NCI-H226 (cell line): ENCODE results near the gene CDC14A.

Source experiments
- DNase-seq: peaks from one replicate; pipeline ENCODE4 v3.0.0-alpha.2; 2015

The CDC14A gene

GRCh38 chr1:100499194-100499811 lies 147.0 kb downstream of the CDC14A start:
- no peak for DNase-seq

- DNase-seq, result peak; percentile 70
These were observed 149.9 kb downstream of the CDC14A start for GRCh38 chr1:100502052-100502792.

GRCh38 chr1:100506217-100506616 lies 153.9 kb downstream of the CDC14A start:
- no peak for DNase-seq

- DNase-seq, result no peak
These were observed 158.1 kb downstream of the CDC14A start for GRCh38 chr1:100510451-100510850.

GRCh38 chr1:100511058-100511457 lies 158.8 kb downstream of the CDC14A start:
- no peak for DNase-seq

- DNase-seq, result no peak
These were observed 159.5 kb downstream of the CDC14A start for GRCh38 chr1:100511773-100512172.

GRCh38 chr1:100512803-100513352 lies 160.6 kb downstream of the CDC14A start:
- no peak for DNase-seq

- no peak for DNase-seq
These were observed 164.6 kb downstream of the CDC14A start for GRCh38 chr1:100516857-100517256.

- no peak for DNase-seq
These were observed 165.2 kb downstream of the CDC14A start for GRCh38 chr1:100517515-100517914.

- DNase-seq, result no peak
These were observed 165.7 kb downstream of the CDC14A start for GRCh38 chr1:100518023-100518422.

GRCh38 chr1:100523038-100523652 lies 170.8 kb downstream of the CDC14A start:
- no peak for DNase-seq

GRCh38 chr1:100524355-100524754 lies 172.0 kb downstream of the CDC14A start:
- no peak for DNase-seq

- DNase-seq, result no peak
These were observed 174.6 kb downstream of the CDC14A start for GRCh38 chr1:100526894-100527293.

- DNase-seq, result no peak
These were observed 176.6 kb downstream of the CDC14A start for GRCh38 chr1:100528871-100529270.

- DNase-seq, result no peak
These were observed 177.8 kb downstream of the CDC14A start for GRCh38 chr1:100530141-100530540.

- peak; percentile 74 for DNase-seq
These were observed 178.7 kb downstream of the CDC14A start for GRCh38 chr1:100530880-100531487.

- DNase-seq, result no peak
These were observed 180.3 kb downstream of the CDC14A start for GRCh38 chr1:100532645-100533044.

- DNase-seq, result no peak
These were observed 183.0 kb downstream of the CDC14A start for GRCh38 chr1:100535264-100535663.

GRCh38 chr1:100536031-100536430 lies 183.7 kb downstream of the CDC14A start:
- no peak for DNase-seq

- no peak for DNase-seq
These were observed 186.9 kb downstream of the CDC14A start for GRCh38 chr1:100538913-100539835.

GRCh38 chr1:100539836-100540536 lies 187.7 kb downstream of the CDC14A start:
- DNase-seq, result no peak

GRCh38 chr1:100542285-100542684 lies 190.0 kb downstream of the CDC14A start:
- no peak for DNase-seq
